ENCODE measurements around the gene PHF1. TPM values are rescaled to one million over a fixed set of nuclear protein-coding genes. Genes with fewer than 3 reads are reported as not detected.
A peak's percentile ranks its signal among the peaks of the same experiment; 100 is the strongest.

PHF1 gene
- total and polyA plus RNA-seq, 2 of the 13 experiments (the other 11 are each of a cell fraction or from before 2014, with no cell fraction given), result 25.4 to 61.9 TPM

GRCh38 chr6:33410711-33411631, at the start of gene PHF1 (continued):
- TF ChIP-seq ZNF646 (CRISPR knock-in tag; IDR thresholded peaks at IDR 0.05) (no peak), NONO (IDR thresholded peaks at IDR 0.05) (no peak), NONO (CRISPR knock-in tag; conservative IDR thresholded peaks at IDR 0.05) (0 out of 2 replicates have a peak, but pooled peaks have one; percentile 52), ARID4A (CRISPR knock-in tag; IDR thresholded peaks at IDR 0.05; ENCODE audit: borderline replicate concordance) (peak; percentile 54), SALL2 (CRISPR knock-in tag; IDR thresholded peaks at IDR 0.05) (0 out of 2 replicates have a peak, but pooled peaks have one; percentile 14), ZNF781 (CRISPR knock-in tag; IDR thresholded peaks at IDR 0.05; ENCODE audit: borderline replicate concordance, not compliant biosample characterization) (no peak), ZNF251 (CRISPR knock-in tag; IDR thresholded peaks at IDR 0.05) (no peak), POGZ (CRISPR knock-in tag; IDR thresholded peaks at IDR 0.05) (no peak), ZFP36L2 (CRISPR knock-in tag; IDR thresholded peaks at IDR 0.05) (no peak), MBNL3 (CRISPR knock-in tag; conservative IDR thresholded peaks at IDR 0.05) (no peak), SIX4 (CRISPR knock-in tag; IDR thresholded peaks at IDR 0.05) (no peak), SAP130 (CRISPR knock-in tag; IDR thresholded peaks at IDR 0.05; ENCODE audit: low read depth) (peak; percentile 88), ZNF234 (CRISPR knock-in tag; conservative IDR thresholded peaks at IDR 0.05) (no peak), RXRB (CRISPR knock-in tag; IDR thresholded peaks at IDR 0.05; ENCODE audit: borderline replicate concordance) (no peak), FOXJ3 (CRISPR knock-in tag; IDR thresholded peaks at IDR 0.05; ENCODE audit: borderline replicate concordance) (no peak), SMARCC2 (IDR thresholded peaks at IDR 0.05) (no peak), PHF21A (CRISPR knock-in tag; IDR thresholded peaks at IDR 0.05) (no peak), THAP11 (CRISPR knock-in tag; IDR thresholded peaks at IDR 0.05) (no peak), ZC3H4 (CRISPR knock-in tag; IDR thresholded peaks at IDR 0.05; ENCODE audit: borderline replicate concordance) (no peak), ZNF652 (CRISPR knock-in tag; IDR thresholded peaks at IDR 0.05; ENCODE audit: borderline replicate concordance, low read depth) (no peak), GATAD2A (CRISPR knock-in tag; IDR thresholded peaks at IDR 0.05) (no peak)
